Measurements from ENCODE around the gene SRPX. TPM values are rescaled to one million over a fixed set of nuclear protein-coding genes. Genes with fewer than 3 reads are reported as not detected.

SRPX gene
- polyA plus RNA-seq, 1 of the 3 experiments (the other 2 are of a cell fraction), result 124 TPM

GRCh38 chrX:38260231-38260630 is 39.6 kb upstream of the SRPX start:
- CTCF ChIA-PET, result interaction anchor here (0.7 to 1.3 kb wide), 2 partner anchors 10 to 28 kb away, joined by 3 read pairs; no protein-coding TSS in a partner anchor
- H3K4me3 ChIP-seq (ENCODE audit: low read depth in 2 of 2, low read length in 1 of 2), result no peak overlapping the region; a peak in 1 of 4 replicates
- no peaks in the 10 kb centered on the region for H4K20me1 ChIP-seq (ENCODE audit: insufficient read depth)
- H3K9me3 ChIP-seq, result no peaks in the 10 kb centered on the region
- H3K4me2 ChIP-seq, result no peak overlapping the region
- no peak overlapping the region for H3K27ac ChIP-seq (ENCODE audit: low read depth in 2 of 2, low read length in 1 of 2)
- peak; percentile 44 for DNase-seq
- no peaks in the 10 kb centered on the region for H3K36me3 ChIP-seq (replicated peaks in 1 of 2; ENCODE audit: control insufficient read depth in 1 of 2, insufficient read depth in 2 of 2, low read length in 1 of 2)
- no peaks in the 10 kb centered on the region for H3K79me2 ChIP-seq (ENCODE audit: insufficient read depth)
- H3K27me3 ChIP-seq (ENCODE audit: insufficient read depth), result no peaks in the 10 kb centered on the region
- H3K9ac ChIP-seq, result no peak overlapping the region
- no peaks in the 10 kb centered on the region for H3K4me1 ChIP-seq (ENCODE audit: control insufficient read depth in 1 of 2, insufficient read depth in 2 of 2, low read depth in 1 of 2, low read length in 1 of 2)
- 14% methylated on average over 4 of the region's 4 CpGs for WGBS (ENCODE audit: low lambda C conversion rate)
- no peak overlapping the region for H2AFZ ChIP-seq (ENCODE audit: low read depth)
- POLR2A ChIA-PET, result no interaction called here
- no peaks in the 10 kb centered on the region for H3F3A ChIP-seq (replicated peaks; ENCODE audit: insufficient read depth)
- no peaks in the 10 kb centered on the region for H3K9me2 ChIP-seq
- TF ChIP-seq IRF3 (IDR thresholded peaks at IDR 0.05; ENCODE audit: low read depth, low read length) (no peak), EP300 (IDR thresholded peaks at IDR 0.05; ENCODE audit: borderline replicate concordance in 1 of 2, low read depth in 1 of 2, low read length in 1 of 2) (no peak), RFX5 (IDR thresholded peaks at IDR 0.05; ENCODE audit: low read length) (no peak), JUND (IDR thresholded peaks at IDR 0.05) (no peak), MEF2A (IDR thresholded peaks at IDR 0.05; ENCODE audit: borderline replicate concordance, low read depth) (no peak), NFIC (IDR thresholded peaks at IDR 0.05; ENCODE audit: borderline replicate concordance) (no peak), PBX3 (IDR thresholded peaks at IDR 0.05) (no peak), ZBTB33 (IDR thresholded peaks at IDR 0.05; ENCODE audit: borderline replicate concordance, low read depth) (no peak), USF1 (IDR thresholded peaks at IDR 0.05; ENCODE audit: borderline replicate concordance, low read depth) (no peak), SMC3 (IDR thresholded peaks at IDR 0.05; ENCODE audit: low read depth, low read length) (peak; percentile 1; the same call in 1 of the 2 replicates), MAX (IDR thresholded peaks at IDR 0.05; ENCODE audit: low read depth) (no peak), CTCF (IDR thresholded peaks at IDR 0.05) (peak; percentile 56), TCF12 (IDR thresholded peaks at IDR 0.05) (no peak), TAF1 (IDR thresholded peaks at IDR 0.05; ENCODE audit: borderline replicate concordance, low read depth, low read length) (no peak), RCOR1 (IDR thresholded peaks at IDR 0.05; ENCODE audit: low read length) (no peak), RAD21 (IDR thresholded peaks at IDR 0.05; ENCODE audit: low read length) (peak; percentile 41), MXI1 (IDR thresholded peaks at IDR 0.05; ENCODE audit: low read depth, low read length) (no peak), ELF1 (IDR thresholded peaks at IDR 0.05) (no peak), CHD2 (IDR thresholded peaks at IDR 0.05; ENCODE audit: low read length, partially characterized antibody) (no peak)
